ENCODE results near the gene ERMP1.

Gene ERMP1

GRCh38 chr9:5866685-5867084, 33.8 kb upstream of the ERMP1 start:
- TF ChIP-seq CTCF (conservative IDR thresholded peaks at IDR 0.05; ENCODE audit: control insufficient read depth, insufficient read depth, low read depth, low read length): no peak
- H3K4me3 ChIP-seq (ENCODE audit: control insufficient read depth, low read depth, low read length): no peak overlapping the region
- DNase-seq (ENCODE audit: low read depth): no peak

- no peak for DNase-seq (ENCODE audit: low read depth)
- no peak for TF ChIP-seq CTCF (conservative IDR thresholded peaks at IDR 0.05; ENCODE audit: control insufficient read depth, insufficient read depth, low read depth, low read length)
- no peak overlapping the region for H3K4me3 ChIP-seq (ENCODE audit: control insufficient read depth, low read depth, low read length)
These were observed 33.4 kb upstream of the ERMP1 start for GRCh38 chr9:5866272-5866671.

GRCh38 chr9:5864446-5864845, 31.5 kb upstream of the ERMP1 start:
- TF ChIP-seq CTCF (conservative IDR thresholded peaks at IDR 0.05; ENCODE audit: control insufficient read depth, insufficient read depth, low read depth, low read length): no peak
- DNase-seq (ENCODE audit: low read depth): no peak
- H3K4me3 ChIP-seq (ENCODE audit: control insufficient read depth, low read depth, low read length): no peak overlapping the region

- no peak for TF ChIP-seq CTCF (conservative IDR thresholded peaks at IDR 0.05; ENCODE audit: control insufficient read depth, insufficient read depth, low read depth, low read length)
- no peak overlapping the region for H3K4me3 ChIP-seq (ENCODE audit: control insufficient read depth, low read depth, low read length)
- DNase-seq (ENCODE audit: low read depth): no peak
These were observed 30.3 kb upstream of the ERMP1 start for GRCh38 chr9:5863092-5863746.

- no peak for DNase-seq (ENCODE audit: low read depth)
- no peak overlapping the region for H3K4me3 ChIP-seq (ENCODE audit: control insufficient read depth, low read depth, low read length)
- no peak for TF ChIP-seq CTCF (conservative IDR thresholded peaks at IDR 0.05; ENCODE audit: control insufficient read depth, insufficient read depth, low read depth, low read length)
These were observed 25.9 kb upstream of the ERMP1 start for GRCh38 chr9:5858833-5859232.

- no peak for TF ChIP-seq CTCF (conservative IDR thresholded peaks at IDR 0.05; ENCODE audit: control insufficient read depth, insufficient read depth, low read depth, low read length)
- no peak for DNase-seq (ENCODE audit: low read depth)
- no peak overlapping the region for H3K4me3 ChIP-seq (ENCODE audit: control insufficient read depth, low read depth, low read length)
These were observed 25.0 kb upstream of the ERMP1 start for GRCh38 chr9:5857928-5858327.
